Measurements from ENCODE around the gene AUTS2.

GRCh38 chr7:70178211-70178610 lies 579.9 kb downstream of the AUTS2 start:
- no peak for TF ChIP-seq GATA2 (IDR thresholded peaks at IDR 0.05; ENCODE audit: low read depth, low read length)
- no peak for TF ChIP-seq GATA3 (IDR thresholded peaks at IDR 0.05; ENCODE audit: low read depth, low read length)
